Panc1 (cell line): ENCODE data around the gene DNTT. TPM values are rescaled to one million over a fixed set of nuclear protein-coding genes. Genes with fewer than 3 reads are reported as not detected.

ENCODE experiments used
- ATAC-seq: fragments of 200-7000 bp; cut with Tn5 transposase; 2 replicates; pipeline ENCODE4 v1.9.1; 2020; ENCODE audit warnings: mild to moderate bottlenecking, moderate library complexity
- BruUV-seq: library from RNA; stranded (reverse); fragments of 400-500 nt; replicated peaks from 2 replicates; lab custom pipeline; 2021; lab: Mats Ljungman, UMichigan
- CTCF ChIA-PET: fragments of 300-600 bp; sonication (Branson Sonifier 250); formaldehyde crosslinking; loops from one replicate; lab custom pipeline; 2022; ENCODE audit warnings: antibody characterized with exemption; lab: Charles Lee
- POLR2A ChIA-PET: fragments of 300-600 bp; sonication (Branson Sonifier 250); formaldehyde crosslinking; loops from one replicate; lab custom pipeline; 2022; ENCODE audit warnings: antibody characterized with exemption; lab: Charles Lee
- DNase-seq: peaks from one replicate; pipeline ENCODE4 v3.0.0-alpha.2; 2010; ENCODE audit warnings: low read depth, low spot score
- H3K27ac ChIP-seq: 2 replicates; pipeline ENCODE4 v1.5.1; 2011; ENCODE audit warnings: mild to moderate bottlenecking, low read length, inconsistent platforms
- H3K27me3 ChIP-seq: fragments of 200-500 bp; sonication (Bioruptor generic); 2 replicates; pipeline ENCODE4 v1.6.0; 2014; ENCODE audit warnings: low read length, inconsistent platforms; ENCODE audit not compliant: control insufficient read depth, insufficient read depth
- H3K36me3 ChIP-seq: fragments of 200-500 bp; sonication (Bioruptor generic); 2 replicates; pipeline ENCODE4 v1.5.1; 2014; ENCODE audit warnings: inconsistent platforms, mild to moderate bottlenecking, low read length, moderate library complexity; ENCODE audit not compliant: control insufficient read depth, insufficient read depth
- H3K4me1 ChIP-seq: 2 replicates; pipeline ENCODE4 v1.5.1; 2011; ENCODE audit warnings: inconsistent platforms, mild to moderate bottlenecking, low read length, moderate library complexity; ENCODE audit not compliant: control insufficient read depth, insufficient read depth
- H3K4me3 ChIP-seq, 2 experiments: 2 replicates each; pipeline ENCODE4 v1.5.1; 2011 to 2012; ENCODE audit warnings: low read depth in 2 of 2, low read length in 2 of 2, mild to moderate bottlenecking in 2 of 2, inconsistent platforms in 1 of 2, moderate library complexity in 1 of 2
- H3K9me3 ChIP-seq: fragments of 200-500 bp; sonication (Bioruptor generic); 2 replicates; pipeline ENCODE4 v1.5.1; 2014; ENCODE audit warnings: low read depth, mild to moderate bottlenecking, inconsistent platforms, low read length, moderate library complexity; ENCODE audit not compliant: control insufficient read depth, insufficient read depth
- POLR2AphosphoS5 ChIP-seq: IDR thresholded peaks from 2 replicates; pipeline ENCODE4 v1.6.1; 2012; ENCODE audit warnings: mild to moderate bottlenecking, low read depth, low read length, moderate library complexity
- SIN3A ChIP-seq: IDR thresholded peaks from 2 replicates; pipeline ENCODE4 v1.6.1; 2012; ENCODE audit warnings: low read depth, mild to moderate bottlenecking, low read length, moderate library complexity, borderline replicate concordance; ENCODE audit not compliant: insufficient read depth
- TCF7L2 ChIP-seq: IDR thresholded peaks from 2 replicates; pipeline ENCODE4 v1.6.1; 2011; ENCODE audit warnings: mild to moderate bottlenecking, low read depth, low read length, inconsistent platforms
- in situ Hi-C: cut with HindIII; loops from 2 replicates; pipeline ENCODE4 v1.10.0; 2016; ENCODE audit warnings: low sequenced_read_pairs, low pct_unique_long_range_greater_than_20kb
- intact Hi-C: fragments of 100-400 bp; cut with micrococcal nuclease; formaldehyde crosslinking; loops from one replicate; pipeline ENCODE4 v1.10.0; 2022; ENCODE audit not compliant: unreplicated experiment
- total RNA-seq: library from RNA; stranded (reverse); gene quantifications from one replicate; pipeline ENCODE4 v1.2.1, GENCODE V29; 2021; ENCODE audit not compliant: unreplicated experiment
- TF ChIP-seq, protein P1 (sequence below): fragments of 450-650 bp; IDR thresholded peaks from 2 replicates; pipeline ENCODE4 v1.5.1; 2017; ENCODE audit warnings: mild to moderate bottlenecking
- TF ChIP-seq, protein P2 (sequence below), 2 experiments: IDR thresholded peaks; 2 replicates each; pipeline ENCODE4 v1.6.1; 2011 to 2012; ENCODE audit warnings: low read depth in 2 of 2, control low read depth in 1 of 2, low read length in 1 of 2, mild to moderate bottlenecking in 1 of 2, moderate library complexity in 1 of 2; ENCODE audit not compliant: insufficient read depth in 1 of 2

DNTT gene
- total RNA-seq, 1 experiment from 2014 or later, result not detected

DNA sequence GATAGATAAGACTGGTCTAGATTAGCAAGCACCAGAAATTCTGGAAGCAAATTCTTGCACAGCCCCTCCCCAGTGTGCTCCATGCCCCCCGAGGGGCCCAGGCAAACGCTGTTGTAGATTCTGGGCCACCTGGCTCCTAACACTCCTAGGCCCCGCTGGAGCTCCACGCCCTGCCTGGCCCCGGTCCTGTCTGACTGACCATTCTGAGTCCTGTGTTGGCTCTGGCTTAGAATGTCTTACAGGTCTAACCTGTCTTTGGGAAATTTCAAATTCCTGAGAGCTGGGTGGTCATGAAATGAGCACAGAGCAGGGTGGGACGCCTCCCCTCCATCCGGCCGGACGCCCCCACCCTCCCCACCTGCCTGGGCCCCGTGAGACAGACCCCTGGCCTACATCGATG lies 67.1 kb downstream of the DNTT start:
- intact Hi-C loops (loop anchor here (10.0 kb wide), 1 partner anchor 273 kb away; no protein-coding TSS in a partner anchor), in situ Hi-C loops (no loop called here)
- Histone ChIP-seq H3K4me3 (no peak overlapping the region), H3K27ac (no peak overlapping the region), H3K4me1 (peaks cover 12% of the 10 kb centered on the region), H3K27me3 (0 out of 2 replicates have a peak, but pooled peaks cover 2% of the 10 kb centered on the region), H3K36me3 (no peaks in the 10 kb centered on the region), H3K9me3 (no peaks in the 10 kb centered on the region)
- POLR2A ChIA-PET, result interaction anchor here (0.8 kb wide), 1 partner anchor 216 kb away, joined by 5 read pairs; no protein-coding TSS in a partner anchor
- no TSS peak for BruUV-seq
- DNase-seq, result no peak
- no peak for ATAC-seq
- TF ChIP-seq POLR2AphosphoS5, result no peak
- TF ChIP-seq SIN3A, result no peak
- TF ChIP-seq, protein P1, sequence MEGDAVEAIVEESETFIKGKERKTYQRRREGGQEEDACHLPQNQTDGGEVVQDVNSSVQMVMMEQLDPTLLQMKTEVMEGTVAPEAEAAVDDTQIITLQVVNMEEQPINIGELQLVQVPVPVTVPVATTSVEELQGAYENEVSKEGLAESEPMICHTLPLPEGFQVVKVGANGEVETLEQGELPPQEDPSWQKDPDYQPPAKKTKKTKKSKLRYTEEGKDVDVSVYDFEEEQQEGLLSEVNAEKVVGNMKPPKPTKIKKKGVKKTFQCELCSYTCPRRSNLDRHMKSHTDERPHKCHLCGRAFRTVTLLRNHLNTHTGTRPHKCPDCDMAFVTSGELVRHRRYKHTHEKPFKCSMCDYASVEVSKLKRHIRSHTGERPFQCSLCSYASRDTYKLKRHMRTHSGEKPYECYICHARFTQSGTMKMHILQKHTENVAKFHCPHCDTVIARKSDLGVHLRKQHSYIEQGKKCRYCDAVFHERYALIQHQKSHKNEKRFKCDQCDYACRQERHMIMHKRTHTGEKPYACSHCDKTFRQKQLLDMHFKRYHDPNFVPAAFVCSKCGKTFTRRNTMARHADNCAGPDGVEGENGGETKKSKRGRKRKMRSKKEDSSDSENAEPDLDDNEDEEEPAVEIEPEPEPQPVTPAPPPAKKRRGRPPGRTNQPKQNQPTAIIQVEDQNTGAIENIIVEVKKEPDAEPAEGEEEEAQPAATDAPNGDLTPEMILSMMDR, result no peak
- TF ChIP-seq, protein P2, sequence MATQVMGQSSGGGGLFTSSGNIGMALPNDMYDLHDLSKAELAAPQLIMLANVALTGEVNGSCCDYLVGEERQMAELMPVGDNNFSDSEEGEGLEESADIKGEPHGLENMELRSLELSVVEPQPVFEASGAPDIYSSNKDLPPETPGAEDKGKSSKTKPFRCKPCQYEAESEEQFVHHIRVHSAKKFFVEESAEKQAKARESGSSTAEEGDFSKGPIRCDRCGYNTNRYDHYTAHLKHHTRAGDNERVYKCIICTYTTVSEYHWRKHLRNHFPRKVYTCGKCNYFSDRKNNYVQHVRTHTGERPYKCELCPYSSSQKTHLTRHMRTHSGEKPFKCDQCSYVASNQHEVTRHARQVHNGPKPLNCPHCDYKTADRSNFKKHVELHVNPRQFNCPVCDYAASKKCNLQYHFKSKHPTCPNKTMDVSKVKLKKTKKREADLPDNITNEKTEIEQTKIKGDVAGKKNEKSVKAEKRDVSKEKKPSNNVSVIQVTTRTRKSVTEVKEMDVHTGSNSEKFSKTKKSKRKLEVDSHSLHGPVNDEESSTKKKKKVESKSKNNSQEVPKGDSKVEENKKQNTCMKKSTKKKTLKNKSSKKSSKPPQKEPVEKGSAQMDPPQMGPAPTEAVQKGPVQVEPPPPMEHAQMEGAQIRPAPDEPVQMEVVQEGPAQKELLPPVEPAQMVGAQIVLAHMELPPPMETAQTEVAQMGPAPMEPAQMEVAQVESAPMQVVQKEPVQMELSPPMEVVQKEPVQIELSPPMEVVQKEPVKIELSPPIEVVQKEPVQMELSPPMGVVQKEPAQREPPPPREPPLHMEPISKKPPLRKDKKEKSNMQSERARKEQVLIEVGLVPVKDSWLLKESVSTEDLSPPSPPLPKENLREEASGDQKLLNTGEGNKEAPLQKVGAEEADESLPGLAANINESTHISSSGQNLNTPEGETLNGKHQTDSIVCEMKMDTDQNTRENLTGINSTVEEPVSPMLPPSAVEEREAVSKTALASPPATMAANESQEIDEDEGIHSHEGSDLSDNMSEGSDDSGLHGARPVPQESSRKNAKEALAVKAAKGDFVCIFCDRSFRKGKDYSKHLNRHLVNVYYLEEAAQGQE (IDR thresholded peaks at IDR 0.05; ENCODE audit: insufficient read depth in 1 of 2, low read depth in 2 of 2, low read length in 1 of 2), result no peak
- TF ChIP-seq TCF7L2, result no peak
- CTCF ChIA-PET, result interaction anchor here (0.6 to 0.7 kb wide), 3 partner anchors 141 to 185 kb away, joined by 3 to 7 read pairs (median 6); no protein-coding TSS in a partner anchor

DNA sequence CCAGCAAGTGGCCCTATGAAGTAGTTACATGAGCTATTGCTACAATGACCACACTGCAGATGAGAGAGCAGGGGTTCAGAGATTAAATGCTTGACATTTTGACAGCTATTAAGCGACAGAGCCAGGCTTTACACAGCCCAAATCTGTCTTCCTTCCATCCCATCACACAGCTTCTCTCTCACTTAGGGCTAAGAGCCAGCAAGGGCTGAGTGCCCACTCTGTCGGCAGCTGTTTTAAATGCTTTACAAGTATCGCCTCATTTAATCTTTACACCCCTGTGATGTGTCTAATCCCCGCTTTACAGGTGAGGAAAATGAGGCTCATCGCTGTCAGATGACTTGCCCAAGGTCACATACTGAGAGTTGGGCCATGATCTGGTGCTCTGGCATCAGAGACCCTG lies 69.8 kb downstream of the DNTT start:
- intact Hi-C loops, result loop anchor here (10.0 kb wide), 1 partner anchor 271 kb away; no protein-coding TSS in a partner anchor

More for the DNA sequence above, 69.8 kb downstream of the DNTT start:
- ATAC-seq (no peak), DNase-seq (no peak)
- no peaks in the 10 kb centered on the region for H3K36me3 ChIP-seq
- BruUV-seq, result no TSS peak
- CTCF ChIA-PET, result no interaction called here
- in situ Hi-C loops, result no loop called here
- H3K27me3 ChIP-seq, result 0 out of 2 replicates have a peak, but pooled peaks cover 2% of the 10 kb centered on the region
- H3K27ac ChIP-seq, result no peak overlapping the region
- POLR2A ChIA-PET, result no interaction called here
- H3K4me3 ChIP-seq, result no peak overlapping the region
- peaks cover 9% of the 10 kb centered on the region for H3K4me1 ChIP-seq
- no peak for TF ChIP-seq SIN3A
- no peak for TF ChIP-seq TCF7L2
- TF ChIP-seq, protein P2 (IDR thresholded peaks at IDR 0.05; ENCODE audit: insufficient read depth in 1 of 2, low read depth in 2 of 2, low read length in 1 of 2), result no peak
- TF ChIP-seq, protein P1, result no peak
- TF ChIP-seq POLR2AphosphoS5, result no peak
- H3K9me3 ChIP-seq, result no peaks in the 10 kb centered on the region
